Epithelial cell of proximal tubule (primary cell): Measurements from ENCODE around the gene EMC6. TPM values are rescaled to one million over a fixed set of nuclear protein-coding genes. Genes with fewer than 3 reads are reported as not detected.

ENCODE experiments used
- DNase-seq: peaks from one replicate; pipeline ENCODE4 v3.0.0-alpha.2; 2011; ENCODE audit warnings: low read depth
- H3K4me3 ChIP-seq: 2 replicates; pipeline ENCODE4 v1.5.1; 2011; ENCODE audit warnings: low read depth, mild to moderate bottlenecking, low read length
- CTCF ChIP-seq: conservative IDR thresholded peaks from 2 replicates; pipeline ENCODE4 v1.5.1; 2012; ENCODE audit warnings: low read depth, mild to moderate bottlenecking, low read length
- total RNA-seq: library from RNA; depleted of rRNA; stranded (reverse); fragments of >200 nt; gene quantifications from 2 replicates; pipeline ENCODE4 v1.2.3, GENCODE V29; 2015

Gene EMC6
- total RNA-seq, 1 donor from 2014 or later = 25.6 TPM

- no peak for DNase-seq
- TF ChIP-seq CTCF = no peak
- H3K4me3 ChIP-seq = peak overlapping the region; percentile 97
Measured at GRCh38 chr17:3669548-3669947, 936 bp downstream of the EMC6 start.

DNA sequence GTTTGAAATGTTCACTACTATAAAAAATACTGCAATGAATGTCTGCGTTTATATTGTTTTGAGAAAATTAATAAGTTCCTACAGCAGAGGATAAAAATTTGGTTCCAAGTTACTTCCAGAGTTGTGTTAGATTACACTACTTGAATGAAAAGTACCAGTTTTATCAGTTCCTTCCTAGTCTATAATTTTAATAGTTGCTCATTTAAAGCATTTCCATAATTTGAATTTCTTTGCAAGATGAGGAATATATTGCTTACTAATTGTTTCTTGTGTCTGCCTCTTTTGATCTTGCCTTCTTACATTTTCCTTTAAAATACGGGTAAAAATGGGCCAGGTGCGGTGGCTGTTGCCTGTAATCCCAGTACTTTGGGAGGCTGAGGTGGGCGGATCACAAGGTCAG lies 4.0 kb downstream of the EMC6 start:
- DNase-seq = no peak
- H3K4me3 ChIP-seq = no peak overlapping the region

DNA sequence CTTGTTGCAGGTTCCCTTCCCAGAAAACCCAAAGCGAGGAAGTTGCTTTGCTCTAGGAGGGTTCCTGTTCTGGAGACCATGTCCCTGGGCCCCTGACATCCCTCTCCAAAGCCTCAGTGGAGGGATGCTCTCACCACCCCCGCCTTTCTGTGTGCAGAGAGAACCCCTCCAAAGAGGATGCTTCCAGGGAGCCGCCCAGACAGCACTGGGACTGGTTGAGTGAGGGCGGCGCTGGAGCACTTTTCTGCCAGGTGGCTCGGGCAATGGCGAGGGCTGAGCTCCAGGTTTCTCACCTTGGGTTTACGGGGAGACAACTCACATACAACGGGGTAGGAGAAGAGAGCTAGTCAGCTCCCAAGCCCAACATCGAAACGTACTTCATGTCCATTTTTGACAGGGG lies 7.3 kb downstream of the EMC6 start:
- DNase-seq = no peak
- H3K4me3 ChIP-seq = no peak overlapping the region
- TF ChIP-seq CTCF = no peak

More for the DNA sequence above, 4.0 kb downstream of the EMC6 start:
- no peak for TF ChIP-seq CTCF

GRCh38 chr17:3678095-3678820 lies 9.6 kb downstream of the EMC6 start:
- DNase-seq = no peak
- TF ChIP-seq CTCF = no peak
- no peak overlapping the region for H3K4me3 ChIP-seq

GRCh38 chr17:3678821-3679530 lies 10.4 kb downstream of the EMC6 start:
- no peak for DNase-seq
- no peak for TF ChIP-seq CTCF
- H3K4me3 ChIP-seq = no peak overlapping the region

DNA sequence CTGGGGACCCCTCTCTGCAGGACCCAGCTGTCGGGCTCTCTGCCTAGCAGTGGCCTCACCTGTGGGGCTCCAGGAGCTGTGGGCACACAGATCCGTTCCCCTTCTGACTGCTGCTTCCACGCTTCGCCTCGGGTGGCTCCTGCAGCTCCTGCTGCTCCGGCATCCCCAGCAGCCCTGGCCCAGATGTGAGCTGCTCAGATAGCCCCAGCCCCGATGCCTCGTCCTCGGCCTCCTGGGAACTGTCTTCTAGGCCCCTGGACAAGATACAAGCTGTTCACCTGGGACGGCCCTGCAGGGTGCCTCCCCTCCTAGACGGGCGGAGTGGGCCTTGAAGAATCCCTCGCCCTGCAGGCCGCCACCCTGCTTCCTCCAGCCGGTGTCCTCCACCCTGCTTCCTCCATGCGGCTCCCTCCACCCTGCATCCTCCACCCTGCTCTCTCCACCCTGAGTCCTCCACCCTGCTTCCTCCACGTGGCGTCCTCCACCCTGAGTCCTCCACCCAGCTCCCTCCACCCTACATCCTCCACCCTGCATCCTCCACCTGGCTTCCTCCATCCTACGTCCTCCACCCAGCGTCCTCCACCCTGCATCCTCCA lies 11.0 kb downstream of the EMC6 start:
- no peak overlapping the region for H3K4me3 ChIP-seq
- no peak for DNase-seq
- no peak for TF ChIP-seq CTCF
